D341Med (cell line): ENCODE results near the gene OLA1.

Experiments
- DNase-seq: peaks from one replicate; pipeline ENCODE4 v3.0.0; 2012; ENCODE audit warnings: low spot score

OLA1 gene

GRCh38 chr2:174224125-174224524 is 24.2 kb downstream of the OLA1 start:
- no peak for DNase-seq

- DNase-seq = no peak
These were observed 24.9 kb downstream of the OLA1 start for GRCh38 chr2:174223388-174223787.

GRCh38 chr2:174222154-174222553 is 26.2 kb downstream of the OLA1 start:
- DNase-seq = no peak

GRCh38 chr2:174219321-174219720 is 29.0 kb downstream of the OLA1 start:
- DNase-seq = no peak

- DNase-seq = no peak
These were observed 29.6 kb downstream of the OLA1 start for GRCh38 chr2:174218773-174219172.

- no peak for DNase-seq
These were observed 30.5 kb downstream of the OLA1 start for GRCh38 chr2:174217869-174218268.

GRCh38 chr2:174211954-174212353 is 36.4 kb downstream of the OLA1 start:
- no peak for DNase-seq

GRCh38 chr2:174210862-174211261 is 37.5 kb downstream of the OLA1 start:
- no peak for DNase-seq

GRCh38 chr2:174209325-174209724 is 39.0 kb downstream of the OLA1 start:
- no peak for DNase-seq

- DNase-seq = no peak
These were observed 40.3 kb downstream of the OLA1 start for GRCh38 chr2:174208026-174208425.

GRCh38 chr2:174205562-174205961 is 42.8 kb downstream of the OLA1 start:
- no peak for DNase-seq

- DNase-seq = no peak
These were observed 46.1 kb downstream of the OLA1 start for GRCh38 chr2:174202188-174202587.

GRCh38 chr2:174198846-174199564 is 49.3 kb downstream of the OLA1 start:
- no peak for DNase-seq

- no peak for DNase-seq
These were observed 53.1 kb downstream of the OLA1 start for GRCh38 chr2:174195253-174195652.

- no peak for DNase-seq
These were observed 54.6 kb downstream of the OLA1 start for GRCh38 chr2:174193737-174194136.

GRCh38 chr2:174192664-174193063 is 55.7 kb downstream of the OLA1 start:
- DNase-seq = no peak

- DNase-seq = no peak
These were observed 56.8 kb downstream of the OLA1 start for GRCh38 chr2:174191342-174192074.

GRCh38 chr2:174184915-174185314 is 63.4 kb downstream of the OLA1 start:
- no peak for DNase-seq

GRCh38 chr2:174184504-174184903 is 63.8 kb downstream of the OLA1 start:
- no peak for DNase-seq

- DNase-seq = no peak
These were observed 65.3 kb downstream of the OLA1 start for GRCh38 chr2:174183076-174183475.

- DNase-seq = no peak
These were observed 67.0 kb downstream of the OLA1 start for GRCh38 chr2:174181368-174181767.

GRCh38 chr2:174180726-174181236 is 67.6 kb downstream of the OLA1 start:
- no peak for DNase-seq

- DNase-seq = no peak
These were observed 68.1 kb downstream of the OLA1 start for GRCh38 chr2:174180165-174180724.
